ENCODE measurements around the gene TUBB4B.

DNA sequence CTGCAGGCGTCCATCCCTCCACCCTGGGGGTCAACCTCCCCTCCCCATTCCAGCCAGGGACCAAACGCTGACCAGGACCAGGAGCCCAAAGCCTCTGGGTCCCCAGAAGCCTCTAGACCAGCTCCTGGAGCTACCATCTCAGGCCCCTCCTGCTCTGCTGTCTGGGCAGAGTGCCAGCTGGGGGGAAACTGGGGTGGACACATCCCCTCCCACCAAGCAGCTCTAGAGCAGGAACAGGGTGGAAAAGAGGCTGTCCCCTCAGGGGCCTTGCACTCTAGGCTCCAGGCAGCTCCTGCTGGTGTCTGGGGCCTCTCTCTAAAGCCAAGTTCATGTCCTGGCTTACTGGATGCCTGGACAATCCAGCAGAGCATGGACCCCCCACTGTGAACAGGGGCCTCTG, 48.2 kb upstream of the TUBB4B start:
- TF ChIP-seq POLR2AphosphoS5 (IDR thresholded peaks at IDR 0.05; ENCODE audit: insufficient read depth in 1 of 2, low read depth in 1 of 2) (no peak), POLR2A (IDR thresholded peaks at IDR 0.05) (no peak)
- TF ChIP-seq, protein P1, sequence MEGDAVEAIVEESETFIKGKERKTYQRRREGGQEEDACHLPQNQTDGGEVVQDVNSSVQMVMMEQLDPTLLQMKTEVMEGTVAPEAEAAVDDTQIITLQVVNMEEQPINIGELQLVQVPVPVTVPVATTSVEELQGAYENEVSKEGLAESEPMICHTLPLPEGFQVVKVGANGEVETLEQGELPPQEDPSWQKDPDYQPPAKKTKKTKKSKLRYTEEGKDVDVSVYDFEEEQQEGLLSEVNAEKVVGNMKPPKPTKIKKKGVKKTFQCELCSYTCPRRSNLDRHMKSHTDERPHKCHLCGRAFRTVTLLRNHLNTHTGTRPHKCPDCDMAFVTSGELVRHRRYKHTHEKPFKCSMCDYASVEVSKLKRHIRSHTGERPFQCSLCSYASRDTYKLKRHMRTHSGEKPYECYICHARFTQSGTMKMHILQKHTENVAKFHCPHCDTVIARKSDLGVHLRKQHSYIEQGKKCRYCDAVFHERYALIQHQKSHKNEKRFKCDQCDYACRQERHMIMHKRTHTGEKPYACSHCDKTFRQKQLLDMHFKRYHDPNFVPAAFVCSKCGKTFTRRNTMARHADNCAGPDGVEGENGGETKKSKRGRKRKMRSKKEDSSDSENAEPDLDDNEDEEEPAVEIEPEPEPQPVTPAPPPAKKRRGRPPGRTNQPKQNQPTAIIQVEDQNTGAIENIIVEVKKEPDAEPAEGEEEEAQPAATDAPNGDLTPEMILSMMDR (IDR thresholded peaks at IDR 0.05), result no peak

Measured in vagina (tissue), 2 donors.